WTC11 (cell line): ENCODE results near the gene PAPLN. TPM values are rescaled to one million over a fixed set of nuclear protein-coding genes. Genes with fewer than 3 reads are reported as not detected.

Experiments
- ATAC-seq: fragments of 200-7000 bp; cut with Tn5 transposase; 2 replicates; pipeline ENCODE4 v1.10.0; 2021; ENCODE audit warnings: mild to moderate bottlenecking, moderate library complexity
- CTCF ChIA-PET: fragments of 300-600 bp; sonication (Branson Sonifier 250); formaldehyde crosslinking; loops from one replicate; lab custom pipeline; 2021; ENCODE audit warnings: antibody characterized with exemption; lab: Charles Lee
- POLR2A ChIA-PET: fragments of 350-600 bp; sonication (Branson Sonifier 250); formaldehyde crosslinking; loops from one replicate; lab custom pipeline; 2021; ENCODE audit warnings: antibody characterized with exemption; lab: Charles Lee
- DNase-seq: peaks from one replicate; pipeline ENCODE4 v3.0.0; 2021; ENCODE audit warnings: low spot score
- H3K27ac Mint-ChIP-seq: 2 replicates; pipeline ENCODE4 v1.8.0; 2021; ENCODE audit warnings: mixed read lengths
- H3K27me3 Mint-ChIP-seq: 2 replicates; pipeline ENCODE4 v1.8.0; 2021; ENCODE audit warnings: low read depth, mild to moderate bottlenecking, moderate library complexity, mixed read lengths
- H3K36me3 Mint-ChIP-seq: 2 replicates; pipeline ENCODE4 v1.8.0; 2021; ENCODE audit warnings: mixed read lengths
- H3K4me1 Mint-ChIP-seq: 2 replicates; pipeline ENCODE4 v1.8.0; 2022; ENCODE audit warnings: mixed read lengths
- H3K4me3 Mint-ChIP-seq: 2 replicates; pipeline ENCODE4 v1.8.0; 2021; ENCODE audit warnings: mild to moderate bottlenecking, moderate library complexity, mixed read lengths
- H3K9me3 Mint-ChIP-seq: 2 replicates; pipeline ENCODE4 v1.8.0; 2021; ENCODE audit warnings: mixed read lengths
- AR ChIP-seq: fragments of 250-450 bp; sonication (Bioruptor Pico); IDR thresholded peaks from 2 replicates; pipeline ENCODE4 v1.9.0; 2021; ENCODE audit warnings: mild to moderate bottlenecking
- CREM ChIP-seq: sonication (generic); formaldehyde crosslinking; IDR thresholded peaks from 2 replicates; pipeline ENCODE4 v1.8.1; 2022; ENCODE audit warnings: mild to moderate bottlenecking, missing genetic modification reagents, moderate library complexity
- JAZF1 ChIP-seq: fragments of 250-450 bp; sonication (Bioruptor Pico); IDR thresholded peaks from 2 replicates; pipeline ENCODE4 v1.9.0; 2021; ENCODE audit warnings: moderate library complexity, mild to moderate bottlenecking, inconsistent platforms
- MXD4 ChIP-seq: fragments of 250-450 bp; sonication (Bioruptor Pico); IDR thresholded peaks from 2 replicates; pipeline ENCODE4 v1.8.0; 2021; ENCODE audit warnings: mild to moderate bottlenecking, moderate library complexity, borderline replicate concordance
- MYBL2 ChIP-seq: sonication (generic); formaldehyde crosslinking; IDR thresholded peaks from 2 replicates; pipeline ENCODE4 v1.8.1; 2023; ENCODE audit warnings: mild to moderate bottlenecking, moderate library complexity, missing genetic modification reagents
- NFYB ChIP-seq: sonication (generic); formaldehyde crosslinking; conservative IDR thresholded peaks from 2 replicates; pipeline ENCODE4 v1.8.0; 2022; ENCODE audit warnings: low read depth, missing genetic modification reagents
- NR1H2 ChIP-seq: sonication (generic); formaldehyde crosslinking; IDR thresholded peaks from 2 replicates; pipeline ENCODE4 v1.9.0; 2021; ENCODE audit warnings: mild to moderate bottlenecking, moderate library complexity, missing genetic modification reagents
- NR2C2 ChIP-seq: sonication (generic); formaldehyde crosslinking; IDR thresholded peaks from 2 replicates; pipeline ENCODE4 v1.8.0; 2022; ENCODE audit warnings: mild to moderate bottlenecking, missing genetic modification reagents
- SMAD4 ChIP-seq: sonication (generic); formaldehyde crosslinking; IDR thresholded peaks from 2 replicates; pipeline ENCODE4 v1.8.0; 2022; ENCODE audit warnings: mild to moderate bottlenecking, missing genetic modification reagents
- SOX15 ChIP-seq: fragments of 250-450 bp; sonication (Bioruptor Pico); IDR thresholded peaks from 2 replicates; pipeline ENCODE4 v1.9.0; 2021; ENCODE audit warnings: mild to moderate bottlenecking
- ZNF532 ChIP-seq: fragments of 250-450 bp; sonication (Bioruptor Pico); IDR thresholded peaks from 2 replicates; pipeline ENCODE4 v1.9.0; 2021; ENCODE audit warnings: mild to moderate bottlenecking, borderline replicate concordance
- total RNA-seq: library from RNA; stranded (reverse); gene quantifications from 3 replicates; pipeline ENCODE4 v1.2.3, GENCODE V29; 2021
- TF ChIP-seq, protein P1 (sequence below): sonication (generic); formaldehyde crosslinking; IDR thresholded peaks from 2 replicates; pipeline ENCODE4 v1.8.1; 2023; ENCODE audit warnings: mild to moderate bottlenecking, moderate library complexity, missing genetic modification reagents
- TF ChIP-seq, protein P2 (sequence below): sonication (generic); formaldehyde crosslinking; IDR thresholded peaks from 2 replicates; pipeline ENCODE4 v1.8.0; 2022; ENCODE audit warnings: missing genetic modification reagents
- TF ChIP-seq, protein P3 (sequence below): sonication (generic); formaldehyde crosslinking; IDR thresholded peaks from 2 replicates; pipeline ENCODE4 v1.8.1; 2022; ENCODE audit warnings: missing genetic modification reagents, borderline replicate concordance
- TF ChIP-seq, protein P4 (sequence below): fragments of 250-450 bp; sonication (Bioruptor Pico); IDR thresholded peaks from 2 replicates; pipeline ENCODE4 v1.9.0; 2021; ENCODE audit warnings: moderate library complexity, mild to moderate bottlenecking, inconsistent platforms, borderline replicate concordance
- TF ChIP-seq, protein P5 (sequence below): sonication (generic); formaldehyde crosslinking; IDR thresholded peaks from 2 replicates; pipeline ENCODE4 v1.8.1; 2023; ENCODE audit warnings: mild to moderate bottlenecking, missing genetic modification reagents

PAPLN gene
- total RNA-seq, 1 experiment from 2014 or later: 9.3 TPM

GRCh38 chr14:73227812-73228781 lies 9.2 kb upstream of the PAPLN start:
- peaks cover 2% of the 10 kb centered on the region for H3K27me3 Mint-ChIP-seq
- no peak for TF ChIP-seq CREM
- no peak for TF ChIP-seq MYBL2 (CRISPR knock-in tag)
- TF ChIP-seq, protein P1, sequence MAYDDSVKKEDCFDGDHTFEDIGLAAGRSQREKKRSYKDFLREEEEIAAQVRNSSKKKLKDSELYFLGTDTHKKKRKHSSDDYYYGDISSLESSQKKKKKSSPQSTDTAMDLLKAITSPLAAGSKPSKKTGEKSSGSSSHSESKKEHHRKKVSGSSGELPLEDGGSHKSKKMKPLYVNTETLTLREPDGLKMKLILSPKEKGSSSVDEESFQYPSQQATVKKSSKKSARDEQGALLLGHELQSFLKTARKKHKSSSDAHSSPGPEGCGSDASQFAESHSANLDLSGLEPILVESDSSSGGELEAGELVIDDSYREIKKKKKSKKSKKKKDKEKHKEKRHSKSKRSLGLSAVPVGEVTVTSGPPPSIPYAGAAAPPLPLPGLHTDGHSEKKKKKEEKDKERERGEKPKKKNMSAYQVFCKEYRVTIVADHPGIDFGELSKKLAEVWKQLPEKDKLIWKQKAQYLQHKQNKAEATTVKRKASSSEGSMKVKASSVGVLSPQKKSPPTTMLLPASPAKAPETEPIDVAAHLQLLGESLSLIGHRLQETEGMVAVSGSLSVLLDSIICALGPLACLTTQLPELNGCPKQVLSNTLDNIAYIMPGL: no peak
- TF ChIP-seq NFYB: no peak
- TF ChIP-seq SOX15 (CRISPR knock-in tag): no peak
- TF ChIP-seq, protein P2, sequence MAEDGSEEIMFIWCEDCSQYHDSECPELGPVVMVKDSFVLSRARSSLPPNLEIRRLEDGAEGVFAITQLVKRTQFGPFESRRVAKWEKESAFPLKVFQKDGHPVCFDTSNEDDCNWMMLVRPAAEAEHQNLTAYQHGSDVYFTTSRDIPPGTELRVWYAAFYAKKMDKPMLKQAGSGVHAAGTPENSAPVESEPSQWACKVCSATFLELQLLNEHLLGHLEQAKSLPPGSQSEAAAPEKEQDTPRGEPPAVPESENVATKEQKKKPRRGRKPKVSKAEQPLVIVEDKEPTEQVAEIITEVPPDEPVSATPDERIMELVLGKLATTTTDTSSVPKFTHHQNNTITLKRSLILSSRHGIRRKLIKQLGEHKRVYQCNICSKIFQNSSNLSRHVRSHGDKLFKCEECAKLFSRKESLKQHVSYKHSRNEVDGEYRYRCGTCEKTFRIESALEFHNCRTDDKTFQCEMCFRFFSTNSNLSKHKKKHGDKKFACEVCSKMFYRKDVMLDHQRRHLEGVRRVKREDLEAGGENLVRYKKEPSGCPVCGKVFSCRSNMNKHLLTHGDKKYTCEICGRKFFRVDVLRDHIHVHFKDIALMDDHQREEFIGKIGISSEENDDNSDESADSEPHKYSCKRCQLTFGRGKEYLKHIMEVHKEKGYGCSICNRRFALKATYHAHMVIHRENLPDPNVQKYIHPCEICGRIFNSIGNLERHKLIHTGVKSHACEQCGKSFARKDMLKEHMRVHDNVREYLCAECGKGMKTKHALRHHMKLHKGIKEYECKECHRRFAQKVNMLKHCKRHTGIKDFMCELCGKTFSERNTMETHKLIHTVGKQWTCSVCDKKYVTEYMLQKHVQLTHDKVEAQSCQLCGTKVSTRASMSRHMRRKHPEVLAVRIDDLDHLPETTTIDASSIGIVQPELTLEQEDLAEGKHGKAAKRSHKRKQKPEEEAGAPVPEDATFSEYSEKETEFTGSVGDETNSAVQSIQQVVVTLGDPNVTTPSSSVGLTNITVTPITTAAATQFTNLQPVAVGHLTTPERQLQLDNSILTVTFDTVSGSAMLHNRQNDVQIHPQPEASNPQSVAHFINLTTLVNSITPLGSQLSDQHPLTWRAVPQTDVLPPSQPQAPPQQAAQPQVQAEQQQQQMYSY (CRISPR knock-in tag): no peak
- TF ChIP-seq, protein P3, sequence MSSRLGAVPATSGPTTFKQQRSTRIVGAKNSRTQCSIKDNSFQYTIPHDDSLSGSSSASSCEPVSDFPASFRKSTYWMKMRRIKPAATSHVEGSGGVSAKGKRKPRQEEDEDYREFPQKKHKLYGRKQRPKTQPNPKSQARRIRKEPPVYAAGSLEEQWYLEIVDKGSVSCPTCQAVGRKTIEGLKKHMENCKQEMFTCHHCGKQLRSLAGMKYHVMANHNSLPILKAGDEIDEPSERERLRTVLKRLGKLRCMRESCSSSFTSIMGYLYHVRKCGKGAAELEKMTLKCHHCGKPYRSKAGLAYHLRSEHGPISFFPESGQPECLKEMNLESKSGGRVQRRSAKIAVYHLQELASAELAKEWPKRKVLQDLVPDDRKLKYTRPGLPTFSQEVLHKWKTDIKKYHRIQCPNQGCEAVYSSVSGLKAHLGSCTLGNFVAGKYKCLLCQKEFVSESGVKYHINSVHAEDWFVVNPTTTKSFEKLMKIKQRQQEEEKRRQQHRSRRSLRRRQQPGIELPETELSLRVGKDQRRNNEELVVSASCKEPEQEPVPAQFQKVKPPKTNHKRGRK (CRISPR knock-in tag): no peak
- TF ChIP-seq, protein P4, sequence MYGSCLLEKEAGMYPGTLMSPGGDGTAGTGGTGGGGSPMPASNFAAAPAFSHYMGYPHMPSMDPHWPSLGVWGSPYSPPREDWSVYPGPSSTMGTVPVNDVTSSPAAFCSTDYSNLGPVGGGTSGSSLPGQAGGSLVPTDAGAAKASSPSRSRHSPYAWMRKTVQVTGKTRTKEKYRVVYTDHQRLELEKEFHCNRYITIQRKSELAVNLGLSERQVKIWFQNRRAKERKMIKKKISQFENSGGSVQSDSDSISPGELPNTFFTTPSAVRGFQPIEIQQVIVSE (CRISPR knock-in tag): no peak
- TF ChIP-seq, protein P5, sequence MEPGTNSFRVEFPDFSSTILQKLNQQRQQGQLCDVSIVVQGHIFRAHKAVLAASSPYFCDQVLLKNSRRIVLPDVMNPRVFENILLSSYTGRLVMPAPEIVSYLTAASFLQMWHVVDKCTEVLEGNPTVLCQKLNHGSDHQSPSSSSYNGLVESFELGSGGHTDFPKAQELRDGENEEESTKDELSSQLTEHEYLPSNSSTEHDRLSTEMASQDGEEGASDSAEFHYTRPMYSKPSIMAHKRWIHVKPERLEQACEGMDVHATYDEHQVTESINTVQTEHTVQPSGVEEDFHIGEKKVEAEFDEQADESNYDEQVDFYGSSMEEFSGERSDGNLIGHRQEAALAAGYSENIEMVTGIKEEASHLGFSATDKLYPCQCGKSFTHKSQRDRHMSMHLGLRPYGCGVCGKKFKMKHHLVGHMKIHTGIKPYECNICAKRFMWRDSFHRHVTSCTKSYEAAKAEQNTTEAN: no peak
- TF ChIP-seq SMAD4 (CRISPR knock-in tag): no peak
- TF ChIP-seq NR2C2 (CRISPR knock-in tag): no peak
- TF ChIP-seq ZNF532 (CRISPR knock-in tag): no peak
- TF ChIP-seq MXD4: no peak
- TF ChIP-seq NR1H2: no peak
- no peak for TF ChIP-seq AR (CRISPR knock-in tag)
- no peak for TF ChIP-seq JAZF1 (CRISPR knock-in tag)
- no peaks in the 10 kb centered on the region for H3K36me3 Mint-ChIP-seq
- peak; percentile 54 for DNase-seq
- peak overlapping the region; percentile 29 for H3K27ac Mint-ChIP-seq
- ChIA-PET CTCF (interaction anchor here (0.6 to 2.0 kb wide), 2 partner anchors 55 to 64 kb away, joined by 3 to 9 read pairs; no protein-coding TSS in a partner anchor), POLR2A (interaction anchor here (0.5 kb wide), 1 partner anchor 183 kb away, joined by 3 read pairs; no protein-coding TSS in a partner anchor)
- H3K4me3 Mint-ChIP-seq: no peak overlapping the region
- peaks cover 25% of the 10 kb centered on the region for H3K4me1 Mint-ChIP-seq
- H3K9me3 Mint-ChIP-seq: no peaks in the 10 kb centered on the region
- peak; percentile 28 for ATAC-seq
